IMR-90 (cell line): ENCODE data around the gene UMODL1.

ENCODE experiments used
- BHLHE40 ChIP-seq: fragments of 150-350 bp; IDR thresholded peaks from 2 replicates; pipeline ENCODE4 v1.6.1; 2016; ENCODE audit warnings: mild to moderate bottlenecking, low read depth, low read length
- CTCF ChIP-seq: conservative IDR thresholded peaks from 2 replicates; pipeline ENCODE4 v1.5.1; 2012; ENCODE audit warnings: mild to moderate bottlenecking, low read depth, low read length, improper control_type of control experiment
- POLR2A ChIP-seq: IDR thresholded peaks from 2 replicates; pipeline ENCODE4 v1.6.1; 2012; ENCODE audit warnings: mild to moderate bottlenecking, low read depth, low read length
- SMC3 ChIP-seq: fragments of 150-350 bp; IDR thresholded peaks from 2 replicates; pipeline ENCODE4 v1.6.1; 2016; ENCODE audit warnings: low read depth, mild to moderate bottlenecking, antibody characterized with exemption, low read length, moderate library complexity

- TF ChIP-seq BHLHE40 = no peak
- TF ChIP-seq CTCF = no peak
- no peak for TF ChIP-seq POLR2A
- no peak for TF ChIP-seq SMC3
These were observed 10.8 kb downstream of the UMODL1 start for GRCh38 chr21:42081931-42082381.
